Measurements from ENCODE around the gene DPP6. TPM values are rescaled to one million over a fixed set of nuclear protein-coding genes. Genes with fewer than 3 reads are reported as not detected.

The DPP6 gene
- total RNA-seq, 2 donors from 2014 or later: 0.99 to 1.8 TPM

GRCh38 chr7:154769001-154769400 is 716.8 kb downstream of the DPP6 start:
- DNase-seq (no peak), ATAC-seq (no peak)
- Histone ChIP-seq H3K27me3 (no peaks in the 10 kb centered on the region), H3K4me1 (no peaks in the 10 kb centered on the region), H3K4me3 (no peak overlapping the region), H3K9me3 (no peaks in the 10 kb centered on the region), H3K36me3 (replicated peaks in 1 of 2; ENCODE audit: insufficient read depth in 1 of 2, low read depth in 2 of 2) (no peaks in the 10 kb centered on the region), H3K27ac (no peak overlapping the region)
- 59 to 74% methylated on average over 4 of the region's 4 CpGs for WGBS, 2 donors
- no peak for TF ChIP-seq POLR2A (IDR thresholded peaks at IDR 0.05)
- TF ChIP-seq, protein P1, sequence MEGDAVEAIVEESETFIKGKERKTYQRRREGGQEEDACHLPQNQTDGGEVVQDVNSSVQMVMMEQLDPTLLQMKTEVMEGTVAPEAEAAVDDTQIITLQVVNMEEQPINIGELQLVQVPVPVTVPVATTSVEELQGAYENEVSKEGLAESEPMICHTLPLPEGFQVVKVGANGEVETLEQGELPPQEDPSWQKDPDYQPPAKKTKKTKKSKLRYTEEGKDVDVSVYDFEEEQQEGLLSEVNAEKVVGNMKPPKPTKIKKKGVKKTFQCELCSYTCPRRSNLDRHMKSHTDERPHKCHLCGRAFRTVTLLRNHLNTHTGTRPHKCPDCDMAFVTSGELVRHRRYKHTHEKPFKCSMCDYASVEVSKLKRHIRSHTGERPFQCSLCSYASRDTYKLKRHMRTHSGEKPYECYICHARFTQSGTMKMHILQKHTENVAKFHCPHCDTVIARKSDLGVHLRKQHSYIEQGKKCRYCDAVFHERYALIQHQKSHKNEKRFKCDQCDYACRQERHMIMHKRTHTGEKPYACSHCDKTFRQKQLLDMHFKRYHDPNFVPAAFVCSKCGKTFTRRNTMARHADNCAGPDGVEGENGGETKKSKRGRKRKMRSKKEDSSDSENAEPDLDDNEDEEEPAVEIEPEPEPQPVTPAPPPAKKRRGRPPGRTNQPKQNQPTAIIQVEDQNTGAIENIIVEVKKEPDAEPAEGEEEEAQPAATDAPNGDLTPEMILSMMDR (IDR thresholded peaks at IDR 0.05): no peak
- intact Hi-C loops (cut with DNase I): no loop called here

- no peak for DNase-seq
- Histone ChIP-seq H3K4me1 (no peaks in the 10 kb centered on the region), H3K9me3 (no peaks in the 10 kb centered on the region), H3K27ac (no peak overlapping the region), H3K27me3 (no peaks in the 10 kb centered on the region), H3K4me3 (no peak overlapping the region), H3K36me3 (replicated peaks in 1 of 2; ENCODE audit: insufficient read depth in 1 of 2, low read depth in 2 of 2) (no peaks in the 10 kb centered on the region)
- no peak for ATAC-seq
- intact Hi-C loops (cut with DNase I): no loop called here
- WGBS, 2 donors: 86 to 89% methylated on average over 7 of the region's 7 CpGs
- TF ChIP-seq, protein P1 (IDR thresholded peaks at IDR 0.05): no peak
- no peak for TF ChIP-seq POLR2A (IDR thresholded peaks at IDR 0.05)
Measured at GRCh38 chr7:154769527-154769926, 717.3 kb downstream of the DPP6 start.

DNA sequence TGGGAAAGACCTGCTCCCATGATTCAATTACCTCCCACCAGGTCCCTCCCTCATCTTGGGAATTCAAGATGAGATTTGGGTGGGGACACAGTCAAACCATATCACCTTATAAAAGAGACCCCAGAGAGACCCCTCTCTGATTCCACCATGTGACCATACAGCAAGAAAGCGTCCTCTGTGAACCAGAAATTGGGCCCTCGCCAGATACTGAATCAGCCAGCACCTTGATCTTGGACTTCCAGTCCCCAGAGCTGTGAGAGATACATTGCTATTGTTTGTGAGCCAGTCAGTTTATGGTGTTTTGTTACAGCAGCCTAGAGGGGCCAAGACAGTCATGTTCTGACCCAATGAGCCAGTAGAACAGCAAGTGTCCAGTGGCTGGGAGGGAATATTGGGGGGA is 718.2 kb downstream of the DPP6 start:
- Histone ChIP-seq H3K4me1 (no peaks in the 10 kb centered on the region), H3K27me3 (no peaks in the 10 kb centered on the region), H3K9me3 (no peaks in the 10 kb centered on the region), H3K27ac (no peak overlapping the region), H3K4me3 (no peak overlapping the region), H3K36me3 (replicated peaks in 1 of 2; ENCODE audit: insufficient read depth in 1 of 2, low read depth in 2 of 2) (no peaks in the 10 kb centered on the region)
- intact Hi-C loops (cut with DNase I): no loop called here
- no peak for TF ChIP-seq POLR2A (IDR thresholded peaks at IDR 0.05)
- TF ChIP-seq, protein P1 (IDR thresholded peaks at IDR 0.05): no peak
- ATAC-seq (no peak), DNase-seq (no peak)
- 79 to 86% methylated on average over 2 of the region's 2 CpGs for WGBS, 2 donors

GRCh38 chr7:154770962-154771361 is 718.8 kb downstream of the DPP6 start:
- WGBS, 2 donors: 85% methylated on average over 1 of the region's 1 CpG; no CpG with 5 or more reads in 1 of the 2 donors
- Histone ChIP-seq H3K9me3 (no peaks in the 10 kb centered on the region), H3K4me1 (no peaks in the 10 kb centered on the region), H3K4me3 (no peak overlapping the region), H3K27me3 (no peaks in the 10 kb centered on the region), H3K27ac (no peak overlapping the region), H3K36me3 (replicated peaks in 1 of 2; ENCODE audit: insufficient read depth in 1 of 2, low read depth in 2 of 2) (no peaks in the 10 kb centered on the region)
- no peak for TF ChIP-seq POLR2A (IDR thresholded peaks at IDR 0.05)
- TF ChIP-seq, protein P1 (IDR thresholded peaks at IDR 0.05): no peak
- intact Hi-C loops (cut with DNase I): no loop called here
- no peak for DNase-seq
- ATAC-seq: no peak

GRCh38 chr7:154774303-154774969 is 722.2 kb downstream of the DPP6 start:
- Histone ChIP-seq H3K4me1 (no peaks in the 10 kb centered on the region), H3K9me3 (no peaks in the 10 kb centered on the region), H3K4me3 (no peak overlapping the region), H3K27ac (no peak overlapping the region), H3K36me3 (replicated peaks in 1 of 2; ENCODE audit: insufficient read depth in 1 of 2, low read depth in 2 of 2) (no peaks in the 10 kb centered on the region), H3K27me3 (no peaks in the 10 kb centered on the region)
- no peak for ATAC-seq
- WGBS, 2 donors: 47 to 55% methylated on average over 4 of the region's 4 CpGs
- TF ChIP-seq, protein P1 (IDR thresholded peaks at IDR 0.05): no peak
- TF ChIP-seq POLR2A (IDR thresholded peaks at IDR 0.05): no peak
- no peak for DNase-seq
- intact Hi-C loops (cut with DNase I): no loop called here
